G401.6 (cell line): ENCODE measurements around the gene CCDC196.
"Not testable (repeated sequence)": the region's sequence is repeated elsewhere in the genome, so short reads cannot be mapped to it uniquely, and the experiment has no call there.

Source experiments
- FAIRE-seq: peaks from 2 replicates; lab custom pipeline; 2012; peaks lifted over from hg19 to GRCh38; lab: Jason Lieb, UNC

Gene CCDC196

GRCh38 chr14:66496188-66496807 is 10.1 kb downstream of the CCDC196 start:
- no peak for FAIRE-seq

GRCh38 chr14:66496911-66497310 is 10.7 kb downstream of the CCDC196 start:
- no peak for FAIRE-seq

DNA sequence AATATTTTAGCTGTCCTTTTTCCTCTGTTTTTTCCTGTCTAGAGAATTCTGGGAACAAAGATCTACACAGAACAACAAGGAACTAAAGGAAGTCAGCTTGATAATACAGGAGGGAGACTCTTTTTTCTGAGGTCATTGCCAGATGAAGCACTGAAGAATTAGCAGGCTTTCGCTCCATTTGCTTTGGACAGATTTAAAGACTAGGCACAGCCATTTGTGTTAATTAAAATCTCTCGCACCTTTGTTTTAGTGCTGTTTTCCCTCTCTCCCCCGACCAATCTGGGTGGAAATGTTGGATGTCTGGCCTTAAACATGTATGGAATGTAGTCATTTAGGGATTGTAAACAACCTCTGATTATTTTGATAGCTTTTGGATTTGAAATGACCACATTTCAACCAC is 12.1 kb downstream of the CCDC196 start:
- FAIRE-seq, result no peak

DNA sequence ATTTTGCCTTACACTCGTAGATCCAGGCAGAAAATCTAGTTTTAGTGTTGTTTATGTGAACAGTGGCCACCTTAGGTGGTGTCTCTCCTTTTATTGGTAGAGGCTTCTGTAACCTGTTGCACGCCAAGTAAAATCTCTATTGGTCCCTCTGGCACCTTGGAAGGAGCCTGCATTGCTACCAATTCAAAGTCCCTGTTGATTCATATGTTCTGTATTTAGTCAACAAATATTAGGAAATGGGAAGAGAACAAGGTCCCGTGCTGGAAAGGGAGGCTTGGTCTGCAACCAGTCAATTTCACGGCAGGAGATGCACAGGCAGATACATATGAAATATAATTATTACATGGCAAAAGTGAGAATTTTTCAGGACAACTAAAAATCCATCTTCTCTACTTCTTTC is 15.4 kb downstream of the CCDC196 start:
- FAIRE-seq, result no peak

DNA sequence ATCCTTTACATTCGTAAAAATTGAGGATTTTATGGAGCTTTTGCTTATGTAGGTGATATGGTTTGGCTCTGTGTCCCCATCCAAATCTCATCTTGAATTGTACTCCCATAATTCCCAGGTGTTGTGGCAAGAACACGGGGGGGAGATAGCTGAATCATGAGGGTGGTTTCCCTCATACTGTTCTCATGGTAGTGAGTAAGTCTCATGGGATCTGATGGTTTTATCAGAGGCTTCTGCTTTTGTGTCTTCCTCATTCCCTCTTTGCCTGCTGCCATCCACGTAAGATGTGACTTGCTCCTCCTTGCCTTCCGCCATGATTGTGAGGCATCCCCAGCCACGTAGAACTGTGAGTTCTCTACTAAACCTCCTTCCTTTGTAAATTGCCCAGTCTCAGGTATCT is 16.7 kb downstream of the CCDC196 start:
- not testable (repeated sequence) for FAIRE-seq

- no peak for FAIRE-seq
Measured at GRCh38 chr14:66503532-66503931, 17.4 kb downstream of the CCDC196 start.

GRCh38 chr14:66507181-66507721 is 21.1 kb downstream of the CCDC196 start:
- FAIRE-seq, result no peak

DNA sequence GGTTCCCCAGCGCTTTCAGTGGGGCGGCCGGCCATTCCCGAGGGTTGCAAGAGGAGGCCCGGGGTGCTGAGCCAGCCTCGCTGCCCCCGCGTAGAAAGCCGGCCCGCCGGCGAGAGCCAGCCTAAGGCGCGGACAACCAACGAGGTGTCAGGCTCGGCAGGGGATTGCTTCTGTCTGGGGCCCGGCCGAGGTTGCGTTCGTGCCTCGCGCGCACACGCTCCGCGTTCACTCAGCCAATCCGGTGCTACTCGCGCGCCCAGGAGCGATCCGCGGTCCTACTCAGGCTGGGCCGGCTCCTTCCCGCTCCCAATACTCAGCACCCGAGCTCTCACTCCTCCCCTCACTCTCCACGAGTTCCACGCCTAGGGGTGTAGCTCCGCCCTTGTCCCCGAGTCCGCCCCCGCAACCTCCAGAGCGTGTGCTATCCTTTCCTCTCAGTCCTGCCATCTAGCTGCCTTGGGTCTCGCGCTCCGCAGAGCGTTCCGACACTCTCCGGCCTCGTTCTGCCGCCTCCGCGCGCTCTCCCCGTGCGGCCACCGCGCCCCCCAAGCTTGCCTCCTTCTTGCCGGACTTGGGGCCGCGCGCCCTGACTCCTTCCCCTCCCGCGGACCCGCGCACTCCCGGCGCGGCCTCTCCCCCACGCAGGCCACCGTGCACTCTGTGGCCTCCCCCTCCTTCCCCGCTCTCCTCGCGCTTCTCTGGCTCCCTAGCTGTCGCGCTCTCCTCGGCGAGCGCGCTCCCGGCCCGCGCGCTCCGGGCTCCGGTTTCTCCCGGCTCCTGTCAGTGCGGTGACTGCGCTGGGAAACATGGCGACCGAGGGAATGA is 21.8 kb downstream of the CCDC196 start, which contains the start of gene GPHN:
GPHN (plus strand) TSS at position 426 of the 825 bp plus-strand sequence.
- FAIRE-seq, result peak; percentile 98

GRCh38 chr14:66508547-66508845 is 22.3 kb downstream of the CCDC196 start:
- FAIRE-seq, result no peak

DNA sequence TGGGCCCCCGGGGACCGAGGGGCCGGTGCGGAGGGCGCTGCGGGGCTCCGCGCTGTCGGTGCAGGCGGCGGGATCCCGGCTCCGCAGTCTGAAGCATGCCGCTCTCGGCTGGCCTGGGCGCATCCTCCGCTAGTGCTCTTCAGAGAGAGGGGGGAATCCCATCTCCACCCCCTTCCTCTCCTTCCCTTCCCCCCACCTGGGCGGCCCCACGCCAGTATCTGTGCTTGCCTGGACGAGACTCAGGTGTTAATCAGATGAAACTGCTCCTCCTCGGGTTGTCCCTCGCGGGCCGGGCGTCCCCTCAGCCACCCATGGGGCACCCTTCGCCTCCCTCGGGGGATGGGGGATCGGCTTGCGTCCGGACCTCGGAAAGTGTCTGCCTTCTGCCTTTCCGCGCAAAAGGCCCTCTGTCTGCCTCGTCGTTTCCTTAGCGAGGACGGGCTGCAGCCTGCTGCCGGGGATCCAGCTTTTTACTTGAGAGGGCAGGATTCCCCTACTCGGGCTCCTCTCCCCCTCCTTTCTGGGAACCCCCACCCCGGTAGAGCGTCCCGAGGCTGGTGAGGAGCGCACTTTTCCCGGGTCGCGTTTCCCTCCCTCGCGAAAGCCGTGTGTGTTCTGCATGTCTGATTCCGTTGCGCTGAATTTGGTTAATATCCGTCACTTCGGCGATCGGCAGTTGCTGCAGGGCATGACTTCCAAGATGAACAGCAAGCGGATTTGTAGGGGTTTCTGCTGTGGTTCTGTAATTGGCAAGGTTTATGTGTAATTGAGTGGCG is 22.9 kb downstream of the CCDC196 start:
- no peak for FAIRE-seq

GRCh38 chr14:66509874-66510273 is 23.7 kb downstream of the CCDC196 start:
- FAIRE-seq, result no peak

GRCh38 chr14:66511849-66512248 is 25.7 kb downstream of the CCDC196 start:
- FAIRE-seq, result no peak

DNA sequence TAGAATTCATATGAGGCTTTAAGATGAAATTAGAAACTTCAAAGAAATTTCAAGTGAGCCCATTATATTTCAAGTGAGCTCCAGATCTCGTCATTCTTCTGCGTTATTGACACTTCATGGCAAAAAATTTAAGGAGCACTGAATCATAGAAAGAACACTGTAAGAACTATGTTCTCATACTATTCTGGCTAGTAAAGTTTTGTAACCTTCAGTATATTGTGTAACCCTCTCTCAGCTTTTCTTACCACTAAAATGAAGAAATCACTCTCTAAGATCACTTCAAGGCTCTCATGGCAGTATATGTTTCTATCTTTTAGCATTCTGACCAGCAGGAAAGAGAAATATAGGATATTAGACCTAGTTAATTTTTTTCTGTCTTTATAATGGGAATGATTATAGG is 28.0 kb downstream of the CCDC196 start:
- peak; percentile 21 for FAIRE-seq

DNA sequence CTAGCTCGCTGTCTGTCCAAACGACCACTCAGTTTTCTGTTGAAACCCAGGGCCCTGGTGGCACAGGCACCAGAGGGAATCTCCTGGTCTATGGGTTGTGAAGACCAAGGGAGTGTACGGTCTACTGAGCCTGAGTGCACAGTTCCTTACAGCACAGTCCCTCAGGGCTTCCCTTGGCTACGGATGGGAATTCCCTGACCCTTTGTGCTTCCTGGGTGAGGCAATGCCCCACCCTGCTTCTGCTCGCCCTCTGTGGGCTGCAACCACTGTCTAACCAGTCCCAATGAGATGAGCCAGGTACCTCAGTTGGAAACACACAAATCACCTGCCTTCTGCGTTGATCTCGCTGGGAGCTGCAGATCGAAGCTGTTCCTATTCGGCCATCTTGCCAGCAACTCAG is 44.4 kb downstream of the CCDC196 start:
- FAIRE-seq, result no peak

DNA sequence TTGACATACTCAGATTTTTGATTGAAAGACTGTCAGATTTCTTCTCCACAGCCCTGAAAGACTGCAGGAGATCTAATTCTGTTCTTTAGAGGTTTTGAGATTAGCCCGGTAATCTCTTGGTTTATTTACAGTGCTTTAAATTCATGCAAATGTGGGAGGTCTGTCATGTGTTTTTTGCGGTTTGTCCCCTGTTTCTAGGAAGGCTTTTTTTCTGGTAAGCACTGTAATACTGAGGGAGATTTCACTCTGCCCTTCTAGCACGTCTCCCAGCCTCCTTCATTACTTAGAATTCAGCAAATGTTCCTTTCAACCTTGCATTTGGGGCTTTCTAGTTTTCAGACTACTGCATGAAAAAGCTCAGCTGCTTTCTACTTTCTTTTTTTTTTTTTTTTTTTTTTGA is 52.9 kb downstream of the CCDC196 start:
- FAIRE-seq, result no peak

GRCh38 chr14:66540038-66540437 is 53.9 kb downstream of the CCDC196 start:
- no peak for FAIRE-seq

- FAIRE-seq, result no peak
Measured at GRCh38 chr14:66541627-66542026, 55.5 kb downstream of the CCDC196 start.

- FAIRE-seq, result no peak
Measured at GRCh38 chr14:66543996-66544395, 57.8 kb downstream of the CCDC196 start.

DNA sequence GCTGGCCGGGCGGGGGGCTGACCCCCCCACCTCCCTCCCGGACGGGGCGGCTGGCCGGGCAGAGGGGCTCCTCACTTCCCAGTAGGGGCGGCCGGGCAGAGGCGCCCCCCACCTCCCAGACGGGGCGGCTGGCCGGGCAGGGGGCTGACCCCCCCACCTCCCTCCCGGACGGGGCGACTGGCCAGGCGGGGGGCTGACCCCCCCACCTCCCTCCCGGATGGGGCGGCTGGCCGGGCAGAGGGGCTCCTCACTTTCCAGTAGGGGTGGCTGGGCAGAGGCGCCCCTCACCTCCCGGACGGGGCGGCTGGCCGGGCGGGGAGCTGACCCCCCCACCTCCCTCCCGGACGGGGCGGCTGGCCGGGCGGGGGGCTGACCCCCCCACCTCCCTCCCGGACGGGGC is 59.0 kb downstream of the CCDC196 start:
- not testable (repeated sequence) for FAIRE-seq

DNA sequence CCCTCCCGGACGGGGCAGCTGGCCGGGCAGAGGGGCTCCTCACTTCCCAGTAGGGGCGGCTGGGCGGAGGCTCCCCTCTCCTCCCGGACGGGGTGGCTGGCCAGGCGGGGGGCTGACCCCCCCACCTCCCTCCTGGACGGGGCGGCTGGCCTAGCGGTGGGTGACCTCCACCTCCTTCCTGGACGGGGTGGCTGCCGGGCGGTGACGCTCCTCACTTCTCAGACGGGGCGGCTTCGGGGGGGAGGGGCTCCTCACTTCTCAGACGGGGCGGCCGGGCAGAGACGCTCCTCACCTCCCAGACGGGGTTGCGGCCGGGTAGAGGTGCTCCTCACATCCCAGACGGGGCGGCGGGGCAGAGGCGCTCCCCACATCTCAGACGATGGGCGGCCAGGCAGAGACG is 59.6 kb downstream of the CCDC196 start:
- FAIRE-seq, result not testable (repeated sequence)
